Tibial artery (tissue), 4 donors: ENCODE results near the gene LHX5.

Source experiments
- DNase-seq, 2 donors: peaks; one replicate each; pipeline ENCODE4 v3.0.0-alpha.2; 2019
- H3K27ac ChIP-seq, 2 donors: fragments of 200-600 bp; sonication (generic) in 1 of 2; 1 replicate in 1 of 2; 2 replicates in 1 of 2; pipeline ENCODE4 v1.5.1; 2018 to 2019; ENCODE audit warnings: mild to moderate bottlenecking in 1 of 2
- H3K27me3 ChIP-seq, 2 donors: fragments of 200-600 bp; sonication (generic) in 1 of 2; one replicate each; pipeline versions ENCODE4 v1.5.1 to v1.6.0; 2016 to 2019
- H3K36me3 ChIP-seq, 3 donors: fragments of 200-600 bp; sonication (generic) in 2 of 3; one replicate each; pipeline ENCODE4 v1.5.1; 2016 to 2019; ENCODE audit warnings: mild to moderate bottlenecking in 2 of 3
- H3K4me1 ChIP-seq, 4 donors: fragments of 200-600 bp; sonication (generic) in 2 of 4; 1 replicate in 3 of 4; 2 replicates in 1 of 4; pipeline ENCODE4 v1.5.1; 2016 to 2019
- H3K4me3 ChIP-seq, 2 donors: fragments of 200-600 bp; sonication (generic) in 1 of 2; 1 replicate in 1 of 2; 2 replicates in 1 of 2; pipeline ENCODE4 v1.5.1; 2018 to 2019; ENCODE audit warnings: mild to moderate bottlenecking in 2 of 2
- H3K9me3 ChIP-seq, 3 donors: fragments of 200-600 bp; sonication (generic) in 1 of 3; one replicate each; pipeline ENCODE4 v1.5.1; 2016 to 2019
- CTCF ChIP-seq, 2 experiments: fragments of 200-600 bp in 1 of 2; fragments of 450-650 bp in 1 of 2; IDR thresholded peaks; one replicate each; pipeline ENCODE4 v1.5.1; 2017 to 2019; ENCODE audit warnings: antibody characterized with exemption in 2 of 2, mild to moderate bottlenecking in 1 of 2, moderate library complexity in 1 of 2
- intact Hi-C: fragments of 100-400 bp; cut with DNase I; formaldehyde crosslinking; loops from one replicate; pipeline ENCODE4 v1.15.0; 2023; ENCODE audit warnings: low total_unique reads

Gene LHX5

GRCh38 chr12:113471619-113472171 lies at the start of gene LHX5:
Gene LHX5 (minus strand): TSS chr12:113471871. CDS start chr12:113471498, 373 bp downstream.
- Histone ChIP-seq H3K4me3 (no peak within 1 kb of the TSS), H3K9me3 (no peaks in the 10 kb centered on the region), H3K4me1 (peaks cover 0 to 29% (median 22%) of the 10 kb centered on the region in 4 donors), H3K27me3 (peaks cover 4 to 100% of the 10 kb centered on the region in 2 donors), H3K27ac (no peak within 1 kb of the TSS), H3K36me3 (no peaks in the 10 kb centered on the region)
- no peak for DNase-seq
- no peak for TF ChIP-seq CTCF (IDR thresholded peaks at IDR 0.05)
- intact Hi-C loops = no loop called here

GRCh38 chr12:113519464-113520307 lies 48.0 kb upstream of the LHX5 start:
- H3K4me3 ChIP-seq = no peak overlapping the region
- DNase-seq = no peak
- intact Hi-C loops = no loop called here
- TF ChIP-seq CTCF (IDR thresholded peaks at IDR 0.05) = no peak
- no peak overlapping the region for H3K27ac ChIP-seq
- H3K36me3 ChIP-seq = no peaks in the 10 kb centered on the region
- no peaks in the 10 kb centered on the region for H3K9me3 ChIP-seq
- H3K27me3 ChIP-seq = peaks cover 0 to 86% of the 10 kb centered on the region in 2 donors
- no peaks in the 10 kb centered on the region for H3K4me1 ChIP-seq

- no peak overlapping the region for H3K4me3 ChIP-seq
- H3K27ac ChIP-seq = no peak overlapping the region
- no peaks in the 10 kb centered on the region for H3K9me3 ChIP-seq
- DNase-seq = no peak
- peaks cover 0 to 86% of the 10 kb centered on the region in 2 donors for H3K27me3 ChIP-seq
- TF ChIP-seq CTCF (IDR thresholded peaks at IDR 0.05) = no peak
- H3K4me1 ChIP-seq = no peaks in the 10 kb centered on the region
- intact Hi-C loops = no loop called here
- H3K36me3 ChIP-seq = no peaks in the 10 kb centered on the region
These were observed 43.6 kb upstream of the LHX5 start for GRCh38 chr12:113515082-113515856.

- no peak overlapping the region for H3K27ac ChIP-seq
- peaks cover 0 to 86% of the 10 kb centered on the region in 2 donors for H3K27me3 ChIP-seq
- no peak for DNase-seq
- intact Hi-C loops = no loop called here
- no peaks in the 10 kb centered on the region for H3K36me3 ChIP-seq
- H3K4me1 ChIP-seq = no peaks in the 10 kb centered on the region
- no peak for TF ChIP-seq CTCF (IDR thresholded peaks at IDR 0.05)
- no peak overlapping the region for H3K4me3 ChIP-seq
- no peaks in the 10 kb centered on the region for H3K9me3 ChIP-seq
These were observed 42.9 kb upstream of the LHX5 start for GRCh38 chr12:113514602-113515001.

GRCh38 chr12:113512568-113512967 lies 40.9 kb upstream of the LHX5 start:
- H3K36me3 ChIP-seq = no peaks in the 10 kb centered on the region
- H3K4me1 ChIP-seq = no peaks in the 10 kb centered on the region
- H3K27me3 ChIP-seq = peaks cover 0 to 78% of the 10 kb centered on the region in 2 donors
- intact Hi-C loops = no loop called here
- no peak for TF ChIP-seq CTCF (IDR thresholded peaks at IDR 0.05)
- no peak overlapping the region for H3K27ac ChIP-seq
- H3K9me3 ChIP-seq = no peaks in the 10 kb centered on the region
- no peak for DNase-seq
- H3K4me3 ChIP-seq = no peak overlapping the region
